Epithelial cell of prostate (primary cell): ENCODE data around the gene LYPLA2.
"Not testable (repeated sequence)": the region's sequence is repeated elsewhere in the genome, so short reads cannot be mapped to it uniquely, and the experiment has no call there.

Source experiments
- DNase-seq: peaks from one replicate; pipeline ENCODE4 v3.0.0-alpha.2; 2011; ENCODE audit warnings: low read depth, low spot score
- H3K27ac ChIP-seq: fragments of 450-650 bp; 2 replicates; pipeline ENCODE4 v1.5.1; 2017; ENCODE audit warnings: mild to moderate bottlenecking

The LYPLA2 gene

GRCh38 chr1:23825762-23826522 is 35.0 kb downstream of the LYPLA2 start:
- peak overlapping the region; percentile 63 for H3K27ac ChIP-seq
- DNase-seq: no peak

DNA sequence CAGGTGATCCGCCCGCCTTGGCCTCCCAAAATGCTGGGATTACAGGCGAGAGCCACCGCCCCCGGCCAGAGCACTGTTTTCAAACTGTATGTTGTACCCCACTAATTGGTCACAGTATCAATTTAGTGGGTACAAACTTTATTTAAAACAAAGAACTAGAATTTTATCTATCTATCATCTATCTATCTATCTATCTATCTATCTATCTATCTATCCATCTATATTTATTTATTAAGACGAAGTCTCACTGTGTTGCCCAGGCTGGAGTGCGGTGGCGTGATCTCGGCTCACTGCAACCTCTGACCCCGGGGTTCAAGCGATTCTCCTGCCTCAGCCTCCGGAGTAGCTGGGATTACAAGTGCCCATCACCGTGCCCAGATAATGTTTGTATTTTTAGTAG is 35.6 kb downstream of the LYPLA2 start:
- H3K27ac ChIP-seq, DNase-seq: not testable (repeated sequence)

DNA sequence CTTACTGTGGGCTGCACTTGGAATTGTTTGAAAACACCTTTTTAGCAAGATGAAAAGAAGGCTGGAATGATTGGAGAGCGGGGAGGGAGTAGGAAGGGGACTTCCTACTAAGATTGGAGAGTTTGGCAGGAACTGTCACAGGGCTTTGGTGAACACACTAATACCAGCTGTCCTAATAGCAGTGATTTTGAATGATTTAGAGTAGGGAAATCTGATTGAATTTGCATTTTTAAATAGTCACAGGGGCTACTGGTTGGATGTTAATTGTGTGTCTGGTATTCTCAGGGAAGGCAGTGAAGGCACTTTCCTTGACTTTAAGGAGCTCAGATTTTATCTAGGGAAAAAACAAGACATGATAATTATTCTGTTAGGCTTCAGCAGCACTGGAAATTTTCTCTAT is 36.8 kb downstream of the LYPLA2 start:
- DNase-seq: no peak
- no peak overlapping the region for H3K27ac ChIP-seq

GRCh38 chr1:23834156-23834555 is 43.2 kb downstream of the LYPLA2 start:
- not testable (repeated sequence) for H3K27ac ChIP-seq, DNase-seq

GRCh38 chr1:23836037-23836436 is 45.1 kb downstream of the LYPLA2 start:
- DNase-seq: no peak
- no peak overlapping the region for H3K27ac ChIP-seq

- no peak overlapping the region for H3K27ac ChIP-seq
- DNase-seq: no peak
Measured at GRCh38 chr1:23837908-23838307, 47.0 kb downstream of the LYPLA2 start.

- DNase-seq: no peak
- H3K27ac ChIP-seq: no peak overlapping the region
Measured at GRCh38 chr1:23838401-23838866, 47.5 kb downstream of the LYPLA2 start.

DNA sequence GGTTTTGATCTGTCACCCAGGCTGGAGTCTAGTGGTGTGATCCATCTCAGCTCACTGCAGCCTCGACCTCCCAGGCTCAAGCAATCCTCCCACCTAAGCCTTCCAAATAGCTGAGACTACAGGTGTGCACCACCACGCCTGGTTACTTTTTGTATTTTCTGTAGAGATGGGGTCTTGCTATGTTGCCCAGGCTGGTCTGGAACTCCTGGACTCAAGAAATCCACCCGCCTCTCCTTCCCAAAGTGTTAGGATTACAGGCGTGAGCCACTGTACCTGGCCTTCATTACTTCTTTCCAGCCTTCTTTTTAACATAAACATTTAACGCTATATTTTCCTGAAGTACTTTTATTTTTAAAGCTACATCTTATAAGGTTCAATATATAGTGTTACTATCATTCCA is 52.7 kb downstream of the LYPLA2 start:
- no peak for DNase-seq

More for the DNA sequence above, 52.7 kb downstream of the LYPLA2 start:
- H3K27ac ChIP-seq: no peak overlapping the region
